ENCODE results near the gene PPP3CA. TPM values are rescaled to one million over a fixed set of nuclear protein-coding genes. Genes with fewer than 3 reads are reported as not detected.

Gene PPP3CA
- total and polyA plus RNA-seq, 5 donors, result 8.3 to 27.2 (median 18.7) TPM

GRCh38 chr4:101306764-101307615 is 40.3 kb downstream of the PPP3CA start:
- intact Hi-C loops (cut with DNase I), result no loop called here
- no peaks in the 10 kb centered on the region for H3K9me3 ChIP-seq (ENCODE audit: control insufficient read depth, low read length)
- H3K4me3 ChIP-seq (ENCODE audit: low read length), result no peak overlapping the region
- WGBS, result 60% methylated on average over 4 of the region's 4 CpGs
- H3K27me3 ChIP-seq (ENCODE audit: control insufficient read depth, insufficient read depth), result no peaks in the 10 kb centered on the region
- DNase-seq (no peak), ATAC-seq (no peak)
- peaks cover 2% of the 10 kb centered on the region for H3K4me1 ChIP-seq (ENCODE audit: control insufficient read depth, insufficient read depth, low read length)
- no peak overlapping the region for H3K27ac ChIP-seq (ENCODE audit: low read length)

GRCh38 chr4:101306225-101306624 is 41.1 kb downstream of the PPP3CA start:
- intact Hi-C loops (cut with DNase I), result no loop called here
- 78% methylated on average over 3 of the region's 3 CpGs for WGBS
- no peak for DNase-seq
- Histone ChIP-seq H3K27me3 (ENCODE audit: control insufficient read depth, insufficient read depth) (no peaks in the 10 kb centered on the region), H3K9me3 (ENCODE audit: control insufficient read depth, low read length) (no peaks in the 10 kb centered on the region), H3K27ac (ENCODE audit: low read length) (no peak overlapping the region), H3K4me3 (ENCODE audit: low read length) (no peak overlapping the region), H3K4me1 (ENCODE audit: control insufficient read depth, insufficient read depth, low read length) (peaks cover 2% of the 10 kb centered on the region)
- ATAC-seq, result peak in 1 of 2 donors; percentile 22

- Histone ChIP-seq H3K4me1 (ENCODE audit: control insufficient read depth, insufficient read depth, low read length) (peaks cover 2% of the 10 kb centered on the region), H3K4me3 (ENCODE audit: low read length) (no peak overlapping the region), H3K27ac (ENCODE audit: low read length) (no peak overlapping the region), H3K9me3 (ENCODE audit: control insufficient read depth, low read length) (no peaks in the 10 kb centered on the region), H3K27me3 (ENCODE audit: control insufficient read depth, insufficient read depth) (no peaks in the 10 kb centered on the region)
- WGBS, result 52% methylated on average over 2 of the region's 2 CpGs
- peak in 1 of 2 donors; percentile 47 for ATAC-seq
- intact Hi-C loops (cut with DNase I), result no loop called here
- no peak for DNase-seq
Observed at GRCh38 chr4:101304916-101305315, 42.4 kb downstream of the PPP3CA start.

- no peak overlapping the region for H3K27ac ChIP-seq (ENCODE audit: low read length)
- intact Hi-C loops (cut with DNase I), result no loop called here
- no peak overlapping the region for H3K4me3 ChIP-seq (ENCODE audit: low read length)
- H3K9me3 ChIP-seq (ENCODE audit: control insufficient read depth, low read length), result no peaks in the 10 kb centered on the region
- no peak for ATAC-seq
- no peak for DNase-seq
- 77% methylated on average over 3 of the region's 3 CpGs for WGBS
- H3K4me1 ChIP-seq (ENCODE audit: control insufficient read depth, insufficient read depth, low read length), result no peaks in the 10 kb centered on the region
- no peaks in the 10 kb centered on the region for H3K27me3 ChIP-seq (ENCODE audit: control insufficient read depth, insufficient read depth)
Observed at GRCh38 chr4:101299899-101300540, 47.3 kb downstream of the PPP3CA start.

GRCh38 chr4:101299021-101299420 is 48.3 kb downstream of the PPP3CA start:
- ATAC-seq (no peak), DNase-seq (no peak)
- no peaks in the 10 kb centered on the region for H3K4me1 ChIP-seq (ENCODE audit: control insufficient read depth, insufficient read depth, low read length)
- no peak overlapping the region for H3K4me3 ChIP-seq (ENCODE audit: low read length)
- 99% methylated on average over 2 of the region's 2 CpGs for WGBS
- intact Hi-C loops (cut with DNase I), result no loop called here
- H3K27me3 ChIP-seq (ENCODE audit: control insufficient read depth, insufficient read depth), result no peaks in the 10 kb centered on the region
- no peak overlapping the region for H3K27ac ChIP-seq (ENCODE audit: low read length)
- no peaks in the 10 kb centered on the region for H3K9me3 ChIP-seq (ENCODE audit: control insufficient read depth, low read length)

- H3K4me3 ChIP-seq (ENCODE audit: low read length), result no peak overlapping the region
- DNase-seq, result no peak
- H3K27me3 ChIP-seq (ENCODE audit: control insufficient read depth, insufficient read depth), result no peaks in the 10 kb centered on the region
- no peak for ATAC-seq
- H3K9me3 ChIP-seq (ENCODE audit: control insufficient read depth, low read length), result no peaks in the 10 kb centered on the region
- H3K4me1 ChIP-seq (ENCODE audit: control insufficient read depth, insufficient read depth, low read length), result peaks cover 1% of the 10 kb centered on the region
- no peak overlapping the region for H3K27ac ChIP-seq (ENCODE audit: low read length)
- intact Hi-C loops (cut with DNase I), result no loop called here
Observed at GRCh38 chr4:101295691-101296090, 51.6 kb downstream of the PPP3CA start.

- intact Hi-C loops (cut with DNase I), result no loop called here
Observed at GRCh38 chr4:101294597-101294996, 52.7 kb downstream of the PPP3CA start.

GRCh38 chr4:101292901-101293300 is 54.4 kb downstream of the PPP3CA start:
- H3K4me1 ChIP-seq (ENCODE audit: control insufficient read depth, insufficient read depth, low read length), result peaks cover 3% of the 10 kb centered on the region
- DNase-seq (no peak), ATAC-seq (peak; percentile 40 to 62)
- no peak overlapping the region for H3K27ac ChIP-seq (ENCODE audit: low read length)
- WGBS, result 76% methylated on average over 2 of the region's 2 CpGs
- H3K27me3 ChIP-seq (ENCODE audit: control insufficient read depth, insufficient read depth), result no peaks in the 10 kb centered on the region
- H3K4me3 ChIP-seq (ENCODE audit: low read length), result no peak overlapping the region
- no peaks in the 10 kb centered on the region for H3K9me3 ChIP-seq (ENCODE audit: control insufficient read depth, low read length)
- intact Hi-C loops (cut with DNase I), result no loop called here

More at GRCh38 chr4:101294597-101294996, 52.7 kb downstream of the PPP3CA start:
- no peak for DNase-seq
- Histone ChIP-seq H3K27ac (ENCODE audit: low read length) (no peak overlapping the region), H3K4me3 (ENCODE audit: low read length) (no peak overlapping the region), H3K27me3 (ENCODE audit: control insufficient read depth, insufficient read depth) (no peaks in the 10 kb centered on the region), H3K9me3 (ENCODE audit: control insufficient read depth, low read length) (no peaks in the 10 kb centered on the region), H3K4me1 (ENCODE audit: control insufficient read depth, insufficient read depth, low read length) (peaks cover 3% of the 10 kb centered on the region)
- ATAC-seq, result no peak
- WGBS, result 92% methylated on average over 3 of the region's 3 CpGs

- no peak for DNase-seq
- Histone ChIP-seq H3K27me3 (ENCODE audit: control insufficient read depth, insufficient read depth) (no peaks in the 10 kb centered on the region), H3K4me3 (ENCODE audit: low read length) (no peak overlapping the region), H3K27ac (ENCODE audit: low read length) (no peak overlapping the region), H3K9me3 (ENCODE audit: control insufficient read depth, low read length) (no peaks in the 10 kb centered on the region), H3K4me1 (ENCODE audit: control insufficient read depth, insufficient read depth, low read length) (peaks cover 3% of the 10 kb centered on the region)
- intact Hi-C loops (cut with DNase I), result no loop called here
- WGBS, result 50% methylated on average over 4 of the region's 4 CpGs
- no peak for ATAC-seq
Observed at GRCh38 chr4:101292214-101292613, 55.1 kb downstream of the PPP3CA start.

- 55% methylated on average over 1 of the region's 1 CpG for WGBS
- no peak overlapping the region for H3K27ac ChIP-seq (ENCODE audit: low read length)
Observed at GRCh38 chr4:101291198-101291597, 56.1 kb downstream of the PPP3CA start.

GRCh38 chr4:101290654-101291053 is 56.7 kb downstream of the PPP3CA start:
- no peak for DNase-seq

More at GRCh38 chr4:101291198-101291597, 56.1 kb downstream of the PPP3CA start:
- no peaks in the 10 kb centered on the region for H3K27me3 ChIP-seq (ENCODE audit: control insufficient read depth, insufficient read depth)
- intact Hi-C loops (cut with DNase I), result no loop called here
- H3K4me3 ChIP-seq (ENCODE audit: low read length), result no peak overlapping the region
- ATAC-seq (peak in 1 of 2 donors; percentile 30), DNase-seq (no peak)
- H3K9me3 ChIP-seq (ENCODE audit: control insufficient read depth, low read length), result no peaks in the 10 kb centered on the region
- peaks cover 3% of the 10 kb centered on the region for H3K4me1 ChIP-seq (ENCODE audit: control insufficient read depth, insufficient read depth, low read length)

More at GRCh38 chr4:101290654-101291053, 56.7 kb downstream of the PPP3CA start:
- Histone ChIP-seq H3K27ac (ENCODE audit: low read length) (no peak overlapping the region), H3K27me3 (ENCODE audit: control insufficient read depth, insufficient read depth) (no peaks in the 10 kb centered on the region), H3K4me1 (ENCODE audit: control insufficient read depth, insufficient read depth, low read length) (peaks cover 7% of the 10 kb centered on the region), H3K4me3 (ENCODE audit: low read length) (no peak overlapping the region), H3K9me3 (ENCODE audit: control insufficient read depth, low read length) (no peaks in the 10 kb centered on the region)
- WGBS, result 98% methylated on average over 3 of the region's 3 CpGs
- intact Hi-C loops (cut with DNase I), result no loop called here
- ATAC-seq, result no peak
